GOT3 (cell line): ENCODE results near the gene TRIP13.
"Not testable (repeated sequence)": the region's sequence is repeated elsewhere in the genome, so short reads cannot be mapped to it uniquely, and the experiment has no call there.

Source experiments
- DNase-seq: peaks from one replicate; lab custom pipeline; 2025; ENCODE audit warnings: mixed read lengths; lab: John Stamatoyannopoulos, UW

Gene TRIP13

GRCh38 chr5:872301-872700 is 20.4 kb upstream of the TRIP13 start:
- DNase-seq, result no peak

- no peak for DNase-seq
Measured at GRCh38 chr5:873328-873727, 19.4 kb upstream of the TRIP13 start.

GRCh38 chr5:875931-876330 is 16.8 kb upstream of the TRIP13 start:
- DNase-seq, result no peak

GRCh38 chr5:876398-877365 is 16.0 kb upstream of the TRIP13 start:
- DNase-seq, result no peak

- no peak for DNase-seq
Measured at GRCh38 chr5:878125-878524, 14.6 kb upstream of the TRIP13 start.

- not testable (repeated sequence) for DNase-seq
Measured at GRCh38 chr5:878677-879076, 14.0 kb upstream of the TRIP13 start.

- no peak for DNase-seq
Measured at GRCh38 chr5:880816-881550, 11.7 kb upstream of the TRIP13 start.

GRCh38 chr5:881551-881935 is 11.1 kb upstream of the TRIP13 start:
- no peak for DNase-seq

GRCh38 chr5:882253-883183 is 10.2 kb upstream of the TRIP13 start:
- DNase-seq, result no peak

- no peak for DNase-seq
Measured at GRCh38 chr5:883475-884181, 9.1 kb upstream of the TRIP13 start.

GRCh38 chr5:884345-885126 is 8.1 kb upstream of the TRIP13 start:
- DNase-seq, result no peak

GRCh38 chr5:885127-885442 is 7.6 kb upstream of the TRIP13 start:
- no peak for DNase-seq

- DNase-seq, result no peak
Measured at GRCh38 chr5:885529-885928, 7.2 kb upstream of the TRIP13 start.

GRCh38 chr5:886036-886435 is 6.6 kb upstream of the TRIP13 start:
- no peak for DNase-seq

GRCh38 chr5:886716-887325 is 5.9 kb upstream of the TRIP13 start:
- DNase-seq, result no peak

GRCh38 chr5:887947-888637 is 4.6 kb upstream of the TRIP13 start:
- no peak for DNase-seq

GRCh38 chr5:888638-889035 is 4.0 kb upstream of the TRIP13 start:
- DNase-seq, result no peak

GRCh38 chr5:889075-889710 is 3.5 kb upstream of the TRIP13 start:
- no peak for DNase-seq

- no peak for DNase-seq
Measured at GRCh38 chr5:891117-891836, 1.4 kb upstream of the TRIP13 start.
